A549 (cell line): ENCODE data around the gene SMCO2. TPM values are rescaled to one million over a fixed set of nuclear protein-coding genes. Genes with fewer than 3 reads are reported as not detected.

ENCODE experiments used
- ATAC-seq, 2 experiments: fragments of 200-7000 bp in 1 of 2; fragments of >200 bp in 1 of 2; cut with Nextera tagmentation in 1 of 2; cut with Tn5 transposase in 1 of 2; 3 replicates each; pipeline versions ENCODE4 v1.8.0 to v1.9.1; 2018 to 2020; ENCODE audit warnings: mild to moderate bottlenecking in 1 of 2, moderate library complexity in 1 of 2
- CTCF ChIA-PET: fragments of 300-600 bp; sonication (Branson Sonifier 250); formaldehyde crosslinking; extraction: SDS; loops from one replicate; lab custom pipeline; 2021; ENCODE audit warnings: antibody characterized with exemption, inconsistent platforms; lab: Yijun Ruan, JAX
- POLR2A ChIA-PET: fragments of 350-600 bp; formaldehyde crosslinking; extraction: SDS; loops from one replicate; lab custom pipeline; 2021; ENCODE audit warnings: antibody characterized with exemption, inconsistent platforms; lab: Yijun Ruan, JAX
- DNase-seq, 2 experiments: peaks; one replicate each; pipeline versions ENCODE4 v3.0.0 to v3.0.0-alpha.2; 2011 to 2016; ENCODE audit warnings: low read depth in 1 of 2, low spot score in 1 of 2
- FAIRE-seq: peaks from 2 replicates; lab custom pipeline; 2011; peaks lifted over from hg19 to GRCh38; lab: Jason Lieb, UNC
- H3K27ac ChIP-seq, 2 experiments: fragments of >200 bp; sonication (Bioruptor Twin); formaldehyde crosslinking; 3 replicates each; pipeline ENCODE4 v1.5.1; 2016 to 2017
- H3K4me1 ChIP-seq: fragments of >200 bp; sonication (Bioruptor Twin); formaldehyde crosslinking; 3 replicates; pipeline ENCODE4 v1.6.1; 2016
- H3K4me2 ChIP-seq: fragments of >200 bp; sonication (Bioruptor Twin); formaldehyde crosslinking; 3 replicates; pipeline ENCODE4 v1.6.1; 2016
- H3K4me3 ChIP-seq: fragments of >200 bp; sonication (Bioruptor Twin); formaldehyde crosslinking; 3 replicates; pipeline ENCODE4 v1.5.1; 2016
- H3K9me3 ChIP-seq: fragments of >200 bp; sonication (Bioruptor Twin); formaldehyde crosslinking; 3 replicates; pipeline ENCODE4 v1.6.1; 2016
- CBX2 ChIP-seq: fragments of 200-600 bp; sonication (generic); IDR thresholded peaks from 2 replicates; pipeline ENCODE4 v1.6.1; 2016; ENCODE audit warnings: low read depth, mild to moderate bottlenecking, borderline replicate concordance
- CBX8 ChIP-seq: fragments of 200-600 bp; sonication (generic); IDR thresholded peaks from 2 replicates; pipeline ENCODE4 v1.6.1; 2016
- CHD4 ChIP-seq: fragments of 200-600 bp; sonication (generic); IDR thresholded peaks from 2 replicates; pipeline ENCODE4 v1.6.1; 2016; ENCODE audit warnings: antibody characterized with exemption, mild to moderate bottlenecking, borderline replicate concordance
- EP300 ChIP-seq, 2 experiments: fragments of >200 bp; sonication (Bioruptor Twin); formaldehyde crosslinking; IDR thresholded peaks; 2 replicates in 1 of 2; 3 replicates in 1 of 2; pipeline ENCODE4 v1.6.1; 2016 to 2017
- ESRRA ChIP-seq: fragments of 150-350 bp; IDR thresholded peaks from 2 replicates; pipeline ENCODE4 v1.6.1; 2014; ENCODE audit warnings: mild to moderate bottlenecking, low read length, borderline replicate concordance
- FOSL2 ChIP-seq, 2 experiments: fragments of 450-650 bp in 1 of 2; fragments of >200 bp in 1 of 2; sonication (Bioruptor Twin) in 1 of 2; formaldehyde crosslinking; IDR thresholded peaks; 2 replicates each; pipeline versions ENCODE4 v1.5.0 to v1.6.1; 2016 to 2020; ENCODE audit warnings: mild to moderate bottlenecking in 1 of 2, moderate library complexity in 1 of 2
- FOXS1 ChIP-seq: fragments of 250-450 bp; sonication (Bioruptor Pico); IDR thresholded peaks from 2 replicates; pipeline ENCODE4 v1.5.0; 2020; ENCODE audit warnings: mild to moderate bottlenecking, moderate library complexity
- GATA3 ChIP-seq: IDR thresholded peaks from 2 replicates; pipeline ENCODE4 v1.6.1; 2012; ENCODE audit warnings: borderline replicate concordance
- HES2 ChIP-seq: fragments of >200 bp; sonication (Bioruptor Twin); formaldehyde crosslinking; IDR thresholded peaks from 2 replicates; pipeline ENCODE4 v1.6.1; 2016
- HEYL ChIP-seq: fragments of 250-450 bp; sonication (Bioruptor Pico); IDR thresholded peaks from 2 replicates; pipeline ENCODE4 v1.8.0; 2021; ENCODE audit warnings: mild to moderate bottlenecking, moderate library complexity
- HMGXB4 ChIP-seq: fragments of 250-450 bp; sonication (Bioruptor Pico); IDR thresholded peaks from 2 replicates; pipeline ENCODE4 v1.5.0; 2021; ENCODE audit warnings: mild to moderate bottlenecking, moderate library complexity, borderline replicate concordance
- JUN ChIP-seq, 2 experiments: fragments of >200 bp; sonication (Bioruptor Twin); formaldehyde crosslinking; IDR thresholded peaks; 2 replicates in 1 of 2; 3 replicates in 1 of 2; pipeline ENCODE4 v1.6.1; 2016 to 2017
- KDM5A ChIP-seq: fragments of 200-600 bp; sonication (generic); IDR thresholded peaks from 2 replicates; pipeline ENCODE4 v1.6.1; 2016; ENCODE audit warnings: antibody characterized with exemption, mild to moderate bottlenecking
- MAFK ChIP-seq: fragments of 450-650 bp; IDR thresholded peaks from 2 replicates; pipeline ENCODE4 v1.6.1; 2014; ENCODE audit not compliant: partially characterized antibody
- NFE2L2 ChIP-seq: fragments of 150-350 bp; conservative IDR thresholded peaks from 2 replicates; pipeline ENCODE4 v1.6.1; 2014; ENCODE audit warnings: low read length
- PHF8 ChIP-seq: fragments of 200-600 bp; sonication (generic); IDR thresholded peaks from 2 replicates; pipeline ENCODE4 v1.6.1; 2016; ENCODE audit warnings: low read depth, mild to moderate bottlenecking, antibody characterized with exemption, moderate library complexity, borderline replicate concordance
- POLR2A ChIP-seq: IDR thresholded peaks from 2 replicates; pipeline ENCODE4 v1.6.1; 2012; ENCODE audit warnings: mild to moderate bottlenecking, low read length
- POLR2AphosphoS2 ChIP-seq: conservative IDR thresholded peaks from 2 replicates; pipeline ENCODE4 v1.6.1; 2012; ENCODE audit warnings: low read length, improper control_type of control experiment, inconsistent platforms
- RAD21 ChIP-seq, 2 experiments: fragments of >200 bp in 1 of 2; sonication (Bioruptor Twin) in 1 of 2; formaldehyde crosslinking in 1 of 2; IDR thresholded peaks in 1 of 2; conservative IDR thresholded peaks in 1 of 2; 2 replicates in 1 of 2; 3 replicates in 1 of 2; pipeline ENCODE4 v1.6.1; 2012 to 2018; ENCODE audit warnings: inconsistent platforms in 1 of 2
- RARB ChIP-seq: fragments of 250-450 bp; sonication (Bioruptor Pico); IDR thresholded peaks from 2 replicates; pipeline ENCODE4 v1.8.0; 2021; ENCODE audit warnings: mild to moderate bottlenecking, moderate library complexity
- SREBF2 ChIP-seq: fragments of 450-650 bp; IDR thresholded peaks from 2 replicates; pipeline ENCODE4 v1.6.1; 2014; ENCODE audit warnings: mild to moderate bottlenecking, moderate library complexity
- TP53 ChIP-seq: fragments of 250-450 bp; sonication (Bioruptor Pico); IDR thresholded peaks from 2 replicates; pipeline ENCODE4 v1.5.0; 2021; ENCODE audit warnings: mild to moderate bottlenecking, moderate library complexity
- ZSCAN20 ChIP-seq: fragments of 250-450 bp; sonication (Bioruptor Pico); IDR thresholded peaks from 2 replicates; pipeline ENCODE4 v1.8.0; 2022; ENCODE audit warnings: mild to moderate bottlenecking, moderate library complexity
- WGBS: methylation state at CpG from one replicate; pipeline ENCODE4 v1.1.6; 2017; ENCODE audit errors: missing lambda C conversion rate; 5-methylcytosine and 5-hydroxymethylcytosine counted together
- polyA plus RNA-seq, 4 experiments: library from polyadenylated mRNA; depleted of rRNA in 3 of 4; stranded (reverse); fragments of >200 nt; fragmentation: RNase III in 1 of 4; extraction: RNeasy Plus Mini Kit Qiagen cat#74134 plus additional on column Dnase treatment in 1 of 4; gene quantifications; 2 replicates in 3 of 4; 3 replicates in 1 of 4; pipeline ENCODE4 v1.2.3, GENCODE V29; 2011 to 2017

The SMCO2 gene
- polyA plus RNA-seq, 2 of the 4 experiments (the other 2 are of a cell fraction): 0.14 to 0.28 TPM

GRCh38 chr12:27515671-27516070, 69.1 kb downstream of the SMCO2 start (continued):
- no peak for TF ChIP-seq NFE2L2
- no peak for TF ChIP-seq HMGXB4 (CRISPR knock-in tag)
- no peak for TF ChIP-seq GATA3
- no peak for TF ChIP-seq HES2
- TF ChIP-seq ESRRA: no peak

- FAIRE-seq: no peak
- Histone ChIP-seq H3K4me2 (no peak overlapping the region), H3K4me3 (no peak overlapping the region), H3K27ac (no peak overlapping the region), H3K9me3 (no peaks in the 10 kb centered on the region), H3K4me1 (peaks cover 3% of the 10 kb centered on the region; the same call in 1 of the 3 replicates)
- TF ChIP-seq RAD21 (conservative IDR thresholded peaks at IDR 0.05 in 1 of 2, IDR thresholded peaks at IDR 0.05 in 1 of 2) (no peak), JUN (IDR thresholded peaks at IDR 0.05) (no peak), EP300 (IDR thresholded peaks at IDR 0.05) (no peak), HEYL (CRISPR knock-in tag) (no peak), POLR2A (no peak), RARB (no peak), KDM5A (no peak), PHF8 (no peak), CHD4 (no peak), TP53 (CRISPR knock-in tag) (no peak), FOSL2 (IDR thresholded peaks at IDR 0.05) (no peak), FOSL2 (CRISPR knock-in tag; IDR thresholded peaks at IDR 0.05) (no peak), HMGXB4 (CRISPR knock-in tag) (no peak), FOXS1 (no peak), CBX8 (no peak), ZSCAN20 (CRISPR knock-in tag) (no peak), SREBF2 (no peak), CBX2 (no peak), POLR2AphosphoS2 (no peak), GATA3 (no peak), HES2 (no peak)
- ChIA-PET POLR2A (no interaction called here), CTCF (interaction anchor here (1.6 kb wide), 1 partner anchor 54 kb away, joined by 4 read pairs; no protein-coding TSS in a partner anchor)
- no peak for DNase-seq
- 51% methylated on average over 4 of the region's 4 CpGs for WGBS
- no peak for ATAC-seq
These were observed 70.1 kb downstream of the SMCO2 start for GRCh38 chr12:27516625-27517024.

GRCh38 chr12:27517546-27517945, 71.0 kb downstream of the SMCO2 start:
- 97% methylated on average over 3 of the region's 3 CpGs for WGBS
- H3K4me2 ChIP-seq: no peak overlapping the region
- TF ChIP-seq MAFK (peak; percentile 84), CBX8 (no peak)
- ChIA-PET POLR2A (no interaction called here), CTCF (interaction anchor here (1.6 kb wide), 1 partner anchor 55 kb away, joined by 4 read pairs; no protein-coding TSS in a partner anchor)
- H3K4me1 ChIP-seq: peaks cover 3% of the 10 kb centered on the region; the same call in 1 of the 3 replicates
- H3K4me3 ChIP-seq: no peak overlapping the region
- no peak overlapping the region for H3K27ac ChIP-seq
- FAIRE-seq: no peak
- DNase-seq: no peak
- H3K9me3 ChIP-seq: no peaks in the 10 kb centered on the region
- ATAC-seq: no peak
